GM21367 (cell line): ENCODE data around the gene ARL14EP.

ENCODE experiments used
- ATAC-seq: cut with Tn5 transposase; IDR thresholded peaks from one replicate; pipeline ENCODE4 v1.9.1; 2021; ENCODE audit not compliant: unreplicated experiment

Gene ARL14EP

DNA sequence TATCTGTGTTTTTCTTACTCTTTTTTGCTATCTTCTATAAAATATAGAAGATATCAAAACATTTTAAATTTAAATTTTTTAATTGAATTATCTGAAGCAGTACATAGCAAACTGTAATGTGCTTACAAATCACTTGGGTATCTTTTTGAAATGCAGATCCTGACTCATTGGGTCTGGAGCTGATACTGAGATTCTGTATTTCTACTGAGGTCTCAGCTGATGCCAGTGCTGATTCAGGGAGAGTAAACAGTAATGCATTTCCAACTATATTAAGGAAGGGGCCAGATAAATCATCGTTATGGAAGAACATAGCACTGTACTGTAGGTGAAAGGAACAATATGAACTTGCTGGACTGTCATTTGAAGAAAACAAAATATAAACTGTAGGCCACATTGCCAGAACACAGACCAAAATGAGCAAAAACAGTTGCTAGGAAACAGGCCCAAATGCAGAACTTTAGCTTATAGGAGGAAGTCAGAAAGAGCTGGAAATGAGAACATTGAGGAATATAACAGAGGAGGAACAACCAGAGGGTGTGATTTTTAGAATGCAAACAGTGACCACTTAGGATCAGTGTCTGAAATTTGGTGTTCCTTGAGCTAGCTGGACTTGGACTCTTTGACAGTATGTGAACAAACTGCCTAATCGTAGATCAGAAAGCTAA is 3.3 kb downstream of the ARL14EP start:
- ATAC-seq: no peak

DNA sequence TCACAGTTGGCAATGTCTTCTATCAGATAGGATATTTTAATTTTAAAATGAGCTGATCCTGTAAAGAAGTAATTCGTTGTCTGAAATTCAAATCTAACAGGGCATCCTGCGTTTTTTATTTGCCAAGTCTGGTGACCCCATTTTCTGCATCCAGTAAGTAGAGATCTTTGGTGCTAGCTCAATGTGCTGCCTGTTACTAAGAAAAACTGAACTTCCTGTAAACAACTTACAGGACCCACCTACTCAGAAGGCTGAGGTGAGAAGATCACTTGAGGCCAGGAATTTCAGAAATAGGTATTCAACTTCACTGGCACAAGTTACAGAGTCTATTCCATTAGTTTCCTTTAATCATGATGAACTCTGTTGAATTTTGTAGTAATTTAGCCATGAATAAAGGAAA is 4.0 kb downstream of the ARL14EP start:
- ATAC-seq: no peak

DNA sequence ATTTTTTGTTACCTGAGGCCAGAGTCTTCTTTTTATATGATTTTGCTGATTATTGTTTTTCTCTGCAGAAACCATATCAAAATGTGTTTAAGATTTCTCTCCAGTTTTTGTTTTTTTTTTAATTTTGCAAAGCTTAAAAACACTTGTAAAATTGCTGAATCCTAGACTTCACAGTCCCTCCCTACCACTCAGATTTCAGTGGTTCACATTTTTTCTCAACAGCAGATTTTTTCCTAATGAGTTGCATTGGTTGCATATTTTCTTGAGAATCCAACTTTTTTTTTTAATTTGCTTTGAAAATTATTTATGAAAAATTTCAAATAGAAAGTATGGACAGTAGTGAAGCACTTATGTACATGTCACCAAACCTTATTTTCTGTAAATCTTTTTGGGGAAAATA is 5.8 kb downstream of the ARL14EP start:
- ATAC-seq: no peak

DNA sequence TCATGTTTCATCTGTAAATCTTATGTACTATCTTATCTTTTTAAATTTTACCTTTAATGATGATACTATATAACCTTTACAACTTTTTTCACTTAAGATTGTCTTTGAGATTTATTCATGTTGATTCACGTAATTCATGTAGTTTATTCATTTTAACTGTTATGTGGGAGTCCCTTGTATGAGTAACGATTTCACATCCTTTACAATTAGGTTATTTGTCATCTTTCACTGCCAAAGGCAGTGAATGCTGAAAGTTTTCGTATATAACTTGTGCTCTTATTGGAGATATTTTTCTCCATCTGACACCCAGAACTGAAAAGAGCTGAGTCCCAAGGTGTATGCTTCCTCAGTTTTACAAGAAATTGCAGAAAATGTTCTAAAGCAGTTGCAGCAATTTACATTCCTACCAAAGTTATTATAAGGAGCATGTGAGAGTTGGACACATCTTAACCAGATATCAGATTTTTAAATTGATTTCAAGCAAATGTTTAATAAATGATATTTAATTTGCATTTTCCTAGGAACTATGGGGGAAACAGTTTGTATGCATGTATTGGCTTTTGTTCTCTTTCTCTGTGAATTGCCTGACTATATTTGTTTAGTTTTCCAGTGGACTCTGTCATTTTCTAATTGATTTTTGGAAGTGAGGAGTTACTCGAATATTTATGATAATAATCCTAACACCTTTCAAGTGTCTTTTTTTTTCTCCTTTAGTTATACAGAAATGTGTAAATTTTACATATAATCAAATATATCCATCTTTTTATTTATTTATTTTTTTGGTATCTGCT is 6.4 kb downstream of the ARL14EP start:
- ATAC-seq: no peak

- ATAC-seq: peak; percentile 71
These were observed 10.5 kb downstream of the ARL14EP start for GRCh38 chr11:30333405-30333804.

DNA sequence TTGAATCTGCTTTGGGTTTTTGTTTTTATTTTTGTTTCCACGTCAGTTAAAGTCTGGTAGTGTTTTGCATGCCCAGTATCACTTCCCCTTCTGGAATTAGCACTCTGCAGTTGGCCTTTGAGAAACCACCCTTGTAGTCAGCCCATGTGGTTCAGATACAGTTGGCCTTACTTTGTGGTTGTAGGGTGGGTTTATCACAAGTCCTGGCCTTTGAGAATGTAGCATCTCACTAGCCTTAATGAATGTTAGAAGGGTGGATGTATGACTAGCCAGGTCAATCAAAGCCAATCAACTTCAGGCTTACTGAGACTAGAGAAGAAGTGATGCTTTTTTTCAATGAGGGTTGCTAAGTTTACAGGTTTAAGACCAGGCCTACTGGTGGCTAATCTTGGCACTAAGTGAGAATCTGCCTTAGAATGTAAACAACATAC is 19.8 kb downstream of the ARL14EP start:
- ATAC-seq: peak; percentile 97

DNA sequence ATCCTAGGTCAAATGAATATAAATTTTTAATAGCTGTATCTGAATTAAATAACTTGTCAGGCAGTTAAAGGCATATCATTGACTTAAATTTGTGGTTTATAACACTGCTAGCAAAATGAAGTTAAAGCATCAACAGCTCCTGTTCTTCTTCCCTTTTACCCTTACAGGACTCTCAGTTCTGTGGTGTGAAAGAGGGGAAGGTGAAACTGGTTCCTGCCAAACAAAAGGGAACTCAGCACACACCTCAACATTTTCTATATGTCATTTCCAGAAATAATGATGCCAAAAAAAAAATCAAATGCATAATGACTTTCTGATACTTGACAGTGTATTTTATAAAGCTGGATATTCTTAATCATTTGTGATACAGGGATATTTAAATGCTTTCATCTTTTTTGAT is 21.2 kb downstream of the ARL14EP start:
- ATAC-seq: peak; percentile 22

DNA sequence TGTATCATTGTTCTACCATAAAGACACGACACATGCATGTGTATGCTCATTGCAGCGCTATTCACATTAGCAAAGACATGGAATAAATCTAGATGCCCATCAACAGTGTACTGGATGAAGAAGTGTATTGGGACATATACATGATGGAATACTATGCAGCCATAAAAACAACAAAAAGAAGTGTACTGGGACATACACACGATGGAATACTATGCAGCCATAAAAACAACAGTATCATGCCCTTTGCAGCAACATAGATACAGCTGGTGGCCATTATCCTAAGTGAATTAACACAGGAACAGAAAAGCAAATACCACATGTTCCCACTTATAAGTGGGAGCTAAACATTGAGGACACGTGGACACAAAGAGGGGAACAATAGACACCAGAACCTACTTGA is 22.7 kb downstream of the ARL14EP start:
- no peak for ATAC-seq

- ATAC-seq: no peak
These were observed 23.3 kb downstream of the ARL14EP start for GRCh38 chr11:30346068-30346688.

DNA sequence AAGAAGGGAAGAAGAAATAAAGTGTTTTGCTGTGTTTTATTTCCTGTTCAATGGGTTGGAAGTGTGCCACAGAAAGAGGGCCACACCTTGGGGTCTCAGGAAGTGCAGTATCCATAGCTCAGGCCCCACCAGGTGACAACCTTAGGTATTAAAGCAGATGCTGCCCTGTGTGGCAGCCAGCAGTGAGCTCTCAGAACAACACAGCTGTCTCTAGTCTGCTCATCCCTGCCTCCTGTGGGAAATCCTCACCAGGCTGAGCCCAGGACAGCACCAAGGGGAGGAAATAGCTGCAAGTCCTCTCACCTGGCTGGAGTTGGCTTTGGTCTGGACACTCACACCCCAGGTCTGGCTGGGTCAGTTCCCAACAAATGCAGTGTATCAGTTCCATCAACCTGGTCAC is 25.1 kb downstream of the ARL14EP start:
- no peak for ATAC-seq

DNA sequence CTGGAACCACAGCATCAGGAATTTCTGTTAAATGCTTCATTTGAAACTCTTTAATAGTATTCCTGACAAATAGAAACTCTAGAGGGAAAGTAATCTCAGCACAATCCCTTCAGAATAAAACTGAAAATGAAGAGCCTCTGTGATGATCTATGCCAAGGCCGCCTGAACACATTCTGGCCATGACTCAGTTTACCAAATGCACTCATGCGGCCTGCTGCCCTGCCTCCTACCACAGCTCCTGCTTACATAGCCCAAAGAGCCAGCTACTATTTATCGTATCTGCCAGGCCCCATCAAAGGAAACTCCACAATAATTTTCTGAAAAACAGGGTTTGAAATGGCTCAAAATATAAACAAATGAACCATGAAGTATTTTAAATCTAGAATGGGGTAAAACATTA is 27.0 kb downstream of the ARL14EP start:
- no peak for ATAC-seq

DNA sequence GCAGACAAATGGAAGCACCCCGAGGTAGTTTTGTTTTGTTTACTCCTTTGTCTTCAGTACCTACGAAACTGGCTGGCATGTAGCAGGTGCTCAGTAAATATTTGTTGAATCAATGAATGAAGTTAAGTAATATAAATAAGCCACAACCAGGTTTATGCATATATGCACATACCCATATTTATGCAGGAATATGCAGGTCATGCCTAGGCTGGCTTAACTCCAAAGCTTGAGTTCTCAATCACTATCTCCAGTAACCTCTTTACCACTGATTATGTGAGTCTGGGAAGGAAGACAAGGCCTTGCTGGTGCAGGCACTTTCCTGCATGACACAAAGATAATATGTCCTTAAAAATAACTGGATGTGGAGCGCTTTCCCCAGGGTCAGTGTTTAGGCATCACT is 27.5 kb downstream of the ARL14EP start:
- ATAC-seq: no peak

DNA sequence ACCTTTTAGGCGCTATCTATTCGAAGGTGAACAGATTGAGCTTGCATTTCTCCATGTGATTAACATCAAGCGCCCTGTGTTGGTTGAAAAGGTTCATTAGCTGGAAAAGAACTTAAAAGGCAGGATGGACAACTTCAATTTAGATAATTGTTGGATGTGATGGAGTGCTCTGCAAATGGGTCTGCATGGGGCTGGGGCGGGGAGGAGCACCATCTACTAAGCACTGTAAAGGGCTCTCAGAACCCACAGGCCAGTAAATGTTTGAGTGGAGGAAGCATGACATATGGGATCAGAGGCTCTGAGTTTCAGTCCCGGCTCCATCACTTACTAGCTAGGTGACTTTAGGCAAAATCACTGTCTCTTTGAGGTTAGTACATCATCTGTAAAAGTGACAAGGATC is 28.2 kb downstream of the ARL14EP start:
- ATAC-seq: no peak

DNA sequence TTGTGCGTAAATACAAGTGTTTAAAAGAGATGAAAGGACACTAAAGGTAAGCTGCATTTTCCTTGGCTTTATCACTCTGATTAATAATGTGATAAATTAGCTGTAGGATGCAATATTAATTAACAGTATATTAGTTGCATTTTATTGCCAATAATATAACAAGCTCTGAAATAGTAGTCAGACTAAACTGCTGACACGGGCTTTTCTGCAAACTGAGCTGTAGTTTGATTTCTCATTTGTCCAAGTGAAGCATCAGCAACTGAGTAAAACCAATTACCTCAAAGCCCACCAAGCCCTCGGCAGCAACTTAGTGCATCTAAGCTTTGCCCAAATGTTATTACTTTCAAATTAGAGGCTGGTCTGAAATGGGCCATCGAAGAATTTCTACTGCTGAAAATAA is 33.5 kb downstream of the ARL14EP start:
- no peak for ATAC-seq

- no peak for ATAC-seq
These were observed 35.0 kb downstream of the ARL14EP start for GRCh38 chr11:30357872-30358271.

DNA sequence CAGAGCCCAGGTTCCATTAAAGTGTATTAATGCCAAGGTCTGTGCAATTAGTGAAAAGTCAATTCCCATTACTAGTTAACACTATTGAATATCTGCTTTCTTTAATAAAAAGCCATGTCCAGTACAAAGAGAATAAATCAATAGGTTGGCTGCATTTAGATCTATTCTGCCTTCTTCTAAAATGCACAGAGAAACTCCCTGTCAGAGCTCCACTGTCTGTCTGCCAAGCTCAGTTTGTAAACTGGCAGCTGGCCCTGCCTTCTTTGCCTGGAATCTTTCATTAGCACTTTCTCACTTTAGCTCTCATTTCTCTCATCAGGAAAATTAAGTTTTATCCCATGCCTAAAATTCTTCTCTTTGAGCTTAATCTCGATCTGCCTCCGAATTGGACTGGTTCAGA is 35.6 kb downstream of the ARL14EP start:
- ATAC-seq: no peak

GRCh38 chr11:30360741-30361140 is 37.8 kb downstream of the ARL14EP start:
- no peak for ATAC-seq

GRCh38 chr11:30364139-30364836 is 41.4 kb downstream of the ARL14EP start:
- ATAC-seq: no peak

DNA sequence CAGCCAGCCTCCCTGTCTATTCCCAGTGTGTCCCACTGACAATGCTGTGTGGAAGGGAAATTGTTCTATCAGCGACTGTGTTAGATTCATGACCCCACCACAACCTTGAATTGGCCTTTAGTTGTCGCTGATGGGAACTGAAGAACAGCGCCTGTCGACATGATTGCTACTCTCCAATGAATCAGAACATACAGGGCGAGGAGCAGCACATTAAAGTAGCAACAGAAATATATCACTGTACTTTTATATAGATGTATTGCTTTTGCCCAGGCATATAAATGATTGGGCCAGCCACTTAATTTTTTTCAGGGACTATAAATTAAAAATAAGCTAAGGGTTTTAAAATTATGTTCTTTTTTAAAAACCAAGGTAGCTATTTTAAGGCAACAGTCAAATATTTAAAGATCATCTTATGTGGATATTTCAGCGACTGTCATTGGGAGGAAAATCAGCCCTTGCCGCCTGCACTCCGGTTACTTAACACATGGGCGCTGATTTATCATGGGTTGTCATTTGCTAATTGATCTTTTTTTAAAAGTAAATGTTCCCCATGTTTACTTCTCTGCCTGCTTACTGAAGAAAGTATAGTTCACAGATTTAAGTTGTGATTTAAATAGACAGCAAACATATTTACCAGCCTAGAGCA is 42.1 kb downstream of the ARL14EP start:
- no peak for ATAC-seq

GRCh38 chr11:30365793-30366517 is 43.1 kb downstream of the ARL14EP start:
- ATAC-seq: no peak
